Stimulated activated CD8-positive, alpha-beta memory T cell treated with anti-CD3 and anti-CD28 coated beads, Interleukin-15, amount 100 ng/mL, for 24 hours (primary cell): Measurements from ENCODE around the gene TCIRG1.
"Not testable (repeated sequence)": the region's sequence is repeated elsewhere in the genome, so short reads cannot be mapped to it uniquely, and the experiment has no call there.

Experiments used
- DNase-seq: peaks from one replicate; pipeline ENCODE4 v3.0.0-alpha.2; 2020; ENCODE audit warnings: low read depth

Gene TCIRG1, protein sequence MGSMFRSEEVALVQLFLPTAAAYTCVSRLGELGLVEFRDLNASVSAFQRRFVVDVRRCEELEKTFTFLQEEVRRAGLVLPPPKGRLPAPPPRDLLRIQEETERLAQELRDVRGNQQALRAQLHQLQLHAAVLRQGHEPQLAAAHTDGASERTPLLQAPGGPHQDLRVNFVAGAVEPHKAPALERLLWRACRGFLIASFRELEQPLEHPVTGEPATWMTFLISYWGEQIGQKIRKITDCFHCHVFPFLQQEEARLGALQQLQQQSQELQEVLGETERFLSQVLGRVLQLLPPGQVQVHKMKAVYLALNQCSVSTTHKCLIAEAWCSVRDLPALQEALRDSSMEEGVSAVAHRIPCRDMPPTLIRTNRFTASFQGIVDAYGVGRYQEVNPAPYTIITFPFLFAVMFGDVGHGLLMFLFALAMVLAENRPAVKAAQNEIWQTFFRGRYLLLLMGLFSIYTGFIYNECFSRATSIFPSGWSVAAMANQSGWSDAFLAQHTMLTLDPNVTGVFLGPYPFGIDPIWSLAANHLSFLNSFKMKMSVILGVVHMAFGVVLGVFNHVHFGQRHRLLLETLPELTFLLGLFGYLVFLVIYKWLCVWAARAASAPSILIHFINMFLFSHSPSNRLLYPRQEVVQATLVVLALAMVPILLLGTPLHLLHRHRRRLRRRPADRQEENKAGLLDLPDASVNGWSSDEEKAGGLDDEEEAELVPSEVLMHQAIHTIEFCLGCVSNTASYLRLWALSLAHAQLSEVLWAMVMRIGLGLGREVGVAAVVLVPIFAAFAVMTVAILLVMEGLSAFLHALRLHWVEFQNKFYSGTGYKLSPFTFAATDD

GRCh38 chr11:68038718-68039525, at the start of gene TCIRG1:
TSS of gene TCIRG1 (plus strand) at chr11:68039025. CDS start at chr11:68041272, 2,247 bp downstream.
- peak; percentile 37 for DNase-seq

DNA sequence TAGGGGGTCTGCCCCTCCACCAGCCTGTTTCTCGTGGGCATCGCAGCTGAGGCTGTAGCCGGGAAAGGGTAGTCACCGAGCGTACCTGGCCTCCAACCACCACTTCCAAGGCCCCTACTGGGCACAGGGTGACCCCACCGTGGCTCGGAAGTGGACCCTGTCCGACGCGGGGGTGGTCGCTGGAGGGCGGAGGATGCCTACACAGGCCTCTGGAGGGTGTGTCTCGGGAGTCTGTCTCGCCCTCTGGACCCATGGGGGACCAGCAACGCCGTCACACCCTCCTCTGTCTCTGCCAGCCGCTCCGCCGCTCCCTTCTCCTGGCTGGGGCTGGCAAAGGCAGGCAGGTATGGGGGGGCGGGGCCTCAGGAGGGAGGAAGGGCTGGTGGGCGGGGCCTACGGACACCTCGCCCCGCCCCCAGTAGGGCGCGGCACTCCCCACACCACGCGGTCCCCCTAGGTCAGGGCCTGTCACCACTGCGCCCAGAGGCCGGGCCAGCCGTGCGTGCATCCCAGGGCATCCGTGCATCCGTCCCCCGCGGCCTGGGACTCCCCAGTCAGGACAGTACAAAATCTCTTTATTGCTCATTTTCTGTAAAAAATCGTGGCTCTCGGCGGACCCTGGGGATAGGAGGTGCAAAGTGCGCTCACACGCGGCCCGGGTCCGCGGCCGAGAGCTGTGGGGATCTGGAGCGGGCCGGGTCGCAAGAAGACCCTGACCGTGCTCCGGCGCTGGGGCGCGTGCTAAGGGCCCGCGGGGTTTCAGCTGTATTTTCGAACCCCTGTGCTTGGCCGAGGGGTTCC, 48.1 kb upstream of the TCIRG1 start:
- not testable (repeated sequence) for DNase-seq

- DNase-seq, result not testable (repeated sequence)
Measured at GRCh38 chr11:67991347-67992121, 47.3 kb upstream of the TCIRG1 start.

DNA sequence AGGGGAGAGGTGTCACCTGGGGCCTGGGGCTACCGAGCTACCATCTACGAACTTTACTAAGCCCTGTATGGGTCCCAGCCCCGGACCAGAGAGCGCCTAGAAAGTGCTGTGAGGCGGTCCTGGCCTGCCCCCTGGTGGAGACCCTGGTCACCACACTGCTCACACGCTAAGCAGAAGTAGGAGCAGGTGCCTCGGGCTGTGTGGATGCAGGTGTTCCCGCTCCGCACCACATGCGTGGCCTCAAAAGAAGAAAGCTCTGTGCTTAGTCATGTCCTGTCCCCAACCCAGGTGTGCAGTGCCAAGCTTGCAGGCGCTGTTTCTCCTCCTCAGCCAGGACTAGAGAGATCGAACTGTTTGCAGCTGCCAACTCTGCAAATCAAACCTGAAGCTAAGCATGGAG, 45.0 kb upstream of the TCIRG1 start:
- not testable (repeated sequence) for DNase-seq

DNA sequence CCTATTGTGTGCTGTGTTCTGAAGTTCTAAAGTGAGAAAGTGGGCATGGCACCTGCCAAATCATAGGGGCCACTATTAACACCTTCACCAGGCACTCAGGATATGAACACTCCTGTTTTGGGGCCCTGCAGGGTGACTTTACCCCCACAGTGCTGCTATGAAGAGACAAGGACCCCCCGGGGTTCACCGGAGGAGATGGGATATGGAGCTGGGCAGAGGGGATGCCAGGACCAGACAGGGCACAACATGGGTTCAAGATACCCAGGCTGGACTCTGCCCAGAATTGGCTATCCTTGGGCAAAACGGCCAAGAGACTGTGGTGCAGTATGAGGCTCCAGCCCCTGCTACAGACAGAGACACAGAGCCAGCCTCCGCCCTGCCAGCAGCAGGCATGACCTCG, 44.4 kb upstream of the TCIRG1 start:
- DNase-seq, result not testable (repeated sequence)

- DNase-seq, result not testable (repeated sequence)
Measured at GRCh38 chr11:67995129-67995528, 43.7 kb upstream of the TCIRG1 start.

DNA sequence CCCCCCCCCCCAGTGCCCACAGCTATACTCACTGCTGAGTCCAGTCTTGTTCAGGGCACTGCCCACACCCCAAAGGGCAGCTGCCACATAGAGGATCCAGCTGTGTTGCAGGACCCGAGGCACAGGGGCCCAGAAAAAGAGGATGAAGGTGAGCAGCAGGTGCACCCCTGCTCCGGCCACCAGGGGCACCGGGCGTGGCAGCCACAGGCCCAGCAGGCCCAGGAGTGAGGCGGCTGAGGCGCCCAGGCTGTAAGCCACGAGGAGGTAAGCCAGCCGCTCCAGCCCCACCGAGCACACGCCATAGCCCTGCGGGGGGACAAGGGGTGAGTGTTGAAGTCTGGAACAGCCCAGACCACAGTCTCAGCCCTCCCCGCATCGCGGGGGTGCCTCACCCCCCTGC, 43.2 kb upstream of the TCIRG1 start:
- DNase-seq, result not testable (repeated sequence)

GRCh38 chr11:67996051-67996450, 42.8 kb upstream of the TCIRG1 start:
- no peak for DNase-seq

DNA sequence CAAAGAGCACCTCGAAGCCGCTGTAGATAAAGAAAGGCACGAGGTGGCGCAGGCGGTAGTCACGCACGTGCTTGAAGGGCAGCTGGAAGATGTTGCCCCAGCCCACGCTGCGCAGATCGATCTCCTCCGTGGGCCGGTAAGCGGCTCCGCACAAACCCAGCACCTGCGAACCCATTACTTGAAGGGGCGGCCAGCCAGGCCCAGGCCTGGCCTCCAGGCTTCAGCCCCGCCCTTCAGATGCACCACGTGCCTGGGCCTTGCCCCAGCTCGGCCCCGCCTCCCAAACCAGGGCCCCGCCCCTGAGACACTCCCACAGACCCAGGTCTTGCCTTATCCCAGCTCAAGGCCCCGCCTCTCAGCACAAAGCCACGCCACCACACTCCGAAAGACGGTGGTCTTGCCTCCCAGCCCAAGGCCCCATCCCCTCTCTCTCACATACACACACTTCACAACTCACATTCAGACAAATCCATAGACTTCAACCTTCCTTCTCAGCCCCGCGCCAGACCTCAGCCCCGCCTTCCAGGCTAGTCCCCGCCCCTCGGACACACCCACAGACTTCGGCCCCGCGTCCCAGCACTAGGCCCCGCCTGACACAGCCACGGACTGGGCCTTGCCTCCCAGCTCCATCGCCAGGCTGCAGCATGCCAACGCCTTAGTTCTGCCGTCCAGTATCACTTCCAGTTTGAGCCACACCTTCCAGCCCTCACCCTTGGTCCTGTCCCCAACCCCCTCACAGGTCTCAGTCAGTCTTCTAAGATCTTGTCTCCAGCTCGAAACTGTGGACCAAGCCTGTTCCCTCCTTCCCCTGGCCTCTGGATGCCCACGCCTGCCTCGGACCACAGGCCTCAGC, 42.0 kb upstream of the TCIRG1 start:
- DNase-seq, result no peak

GRCh38 chr11:67997475-67997921, 41.3 kb upstream of the TCIRG1 start:
- DNase-seq, result no peak

DNA sequence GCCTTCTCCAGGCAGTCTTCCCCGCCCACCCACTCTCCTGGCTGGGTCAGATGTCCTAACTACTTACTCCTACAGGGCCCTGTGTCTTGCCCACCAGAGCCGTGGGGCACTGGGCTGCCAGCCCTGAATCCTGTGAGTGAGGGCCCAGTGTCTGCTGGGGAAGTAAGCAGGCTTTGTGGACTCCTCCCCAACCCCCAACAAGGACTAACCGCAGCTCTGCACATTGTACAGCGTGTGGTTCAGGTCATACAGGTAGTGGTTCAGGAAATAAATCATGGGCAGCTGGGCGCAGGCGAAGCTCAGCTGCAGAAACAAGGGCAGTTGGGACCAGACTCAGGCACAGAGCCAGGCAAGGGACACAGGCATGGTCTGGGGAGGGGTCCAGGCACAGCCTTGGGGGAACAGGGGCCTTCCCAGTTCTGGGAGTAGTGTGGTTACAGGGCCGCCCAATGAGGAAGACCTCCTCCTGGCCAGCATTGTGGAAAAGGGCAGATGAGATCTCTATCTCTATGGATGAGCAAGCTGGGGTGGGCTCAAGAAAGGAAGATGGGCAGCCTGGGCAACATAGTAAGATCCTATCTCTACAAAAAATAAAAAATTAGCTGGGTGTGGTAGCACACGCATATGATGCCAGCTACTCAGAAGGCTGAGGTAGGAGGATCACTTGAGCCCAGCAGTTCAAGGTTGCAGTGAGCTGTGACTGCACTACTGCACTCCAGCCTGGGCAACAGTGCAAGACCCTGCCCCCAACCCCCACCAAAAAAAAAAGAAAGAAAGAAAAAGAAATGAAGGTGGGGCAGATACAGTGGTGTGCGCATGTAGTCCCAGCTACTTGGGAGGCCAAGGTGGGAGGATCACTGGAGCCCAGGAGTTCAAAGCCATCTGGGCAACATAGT, 40.4 kb upstream of the TCIRG1 start:
- no peak for DNase-seq

GRCh38 chr11:67999201-67999629, 39.6 kb upstream of the TCIRG1 start:
- DNase-seq, result no peak

DNA sequence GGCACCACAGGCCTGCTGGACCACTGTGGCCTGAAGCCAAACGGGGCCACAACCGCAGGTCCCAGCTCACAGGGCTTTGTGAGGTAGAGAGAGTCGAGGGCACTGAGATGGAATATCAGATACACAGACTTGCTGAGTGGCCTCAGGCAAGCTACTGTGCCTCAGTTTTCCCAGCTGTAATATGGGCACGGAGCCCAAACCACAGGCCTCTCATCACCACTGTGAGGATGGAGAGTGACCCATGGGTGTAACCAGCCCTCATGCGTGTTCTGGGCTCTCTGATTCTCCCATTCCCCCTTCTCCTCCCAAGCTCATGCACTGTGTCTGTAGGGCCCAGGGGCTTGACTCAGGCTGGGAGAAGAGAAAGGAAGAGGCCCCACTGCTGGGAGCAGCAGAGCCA, 39.1 kb upstream of the TCIRG1 start:
- no peak for DNase-seq

GRCh38 chr11:68002575-68002937, 36.3 kb upstream of the TCIRG1 start:
- no peak for DNase-seq

- DNase-seq, result no peak
Measured at GRCh38 chr11:68002938-68003845, 35.6 kb upstream of the TCIRG1 start.

GRCh38 chr11:68003846-68004550, 34.8 kb upstream of the TCIRG1 start, which contains the start of gene UNC93B1:
TSS of gene UNC93B1 (minus strand) at chr11:68004097. CDS start at chr11:68004043, 54 bp downstream.
- peak; percentile 59 for DNase-seq
